ENCODE measurements around the gene MINAR1.

The MINAR1 gene

GRCh38 chr15:79430901-79431635 is 1.1 kb upstream of the MINAR1 start:
- no peak for DNase-seq (ENCODE audit: low read depth)

- DNase-seq (ENCODE audit: low read depth): no peak
Observed at GRCh38 chr15:79432345-79433275, 474 bp downstream of the MINAR1 start.

- no peak for DNase-seq (ENCODE audit: low read depth)
Observed at GRCh38 chr15:79433276-79433990, 1.3 kb downstream of the MINAR1 start.

- no peak for DNase-seq (ENCODE audit: low read depth)
Observed at GRCh38 chr15:79434361-79434760, 2.2 kb downstream of the MINAR1 start.

GRCh38 chr15:79436037-79436780 is 4.1 kb downstream of the MINAR1 start:
- DNase-seq (ENCODE audit: low read depth): no peak

GRCh38 chr15:79437275-79438000 is 5.3 kb downstream of the MINAR1 start:
- DNase-seq (ENCODE audit: low read depth): no peak

GRCh38 chr15:79439236-79439635 is 7.1 kb downstream of the MINAR1 start:
- DNase-seq (ENCODE audit: low read depth): no peak

GRCh38 chr15:79440355-79440908 is 8.3 kb downstream of the MINAR1 start:
- no peak for DNase-seq (ENCODE audit: low read depth)

- no peak for DNase-seq (ENCODE audit: low read depth)
Observed at GRCh38 chr15:79442911-79443310, 10.8 kb downstream of the MINAR1 start.

GRCh38 chr15:79447060-79447459 is 14.9 kb downstream of the MINAR1 start:
- no peak for DNase-seq (ENCODE audit: low read depth)

- DNase-seq (ENCODE audit: low read depth): no peak
Observed at GRCh38 chr15:79450648-79451047, 18.5 kb downstream of the MINAR1 start.

- no peak for DNase-seq (ENCODE audit: low read depth)
Observed at GRCh38 chr15:79451361-79451999, 19.3 kb downstream of the MINAR1 start.

GRCh38 chr15:79452244-79453051 is 20.3 kb downstream of the MINAR1 start:
- DNase-seq (ENCODE audit: low read depth): no peak

- DNase-seq (ENCODE audit: low read depth): no peak
Observed at GRCh38 chr15:79453446-79453845, 21.3 kb downstream of the MINAR1 start.

- DNase-seq (ENCODE audit: low read depth): no peak
Observed at GRCh38 chr15:79454063-79454462, 21.9 kb downstream of the MINAR1 start.

GRCh38 chr15:79455361-79455760 is 23.2 kb downstream of the MINAR1 start:
- no peak for DNase-seq (ENCODE audit: low read depth)

GRCh38 chr15:79455943-79456342 is 23.8 kb downstream of the MINAR1 start:
- no peak for DNase-seq (ENCODE audit: low read depth)

GRCh38 chr15:79458491-79458890 is 26.4 kb downstream of the MINAR1 start:
- no peak for DNase-seq (ENCODE audit: low read depth)

GRCh38 chr15:79459666-79460065 is 27.5 kb downstream of the MINAR1 start:
- DNase-seq (ENCODE audit: low read depth): no peak
